ENCODE results near the gene SP9.

DNA sequence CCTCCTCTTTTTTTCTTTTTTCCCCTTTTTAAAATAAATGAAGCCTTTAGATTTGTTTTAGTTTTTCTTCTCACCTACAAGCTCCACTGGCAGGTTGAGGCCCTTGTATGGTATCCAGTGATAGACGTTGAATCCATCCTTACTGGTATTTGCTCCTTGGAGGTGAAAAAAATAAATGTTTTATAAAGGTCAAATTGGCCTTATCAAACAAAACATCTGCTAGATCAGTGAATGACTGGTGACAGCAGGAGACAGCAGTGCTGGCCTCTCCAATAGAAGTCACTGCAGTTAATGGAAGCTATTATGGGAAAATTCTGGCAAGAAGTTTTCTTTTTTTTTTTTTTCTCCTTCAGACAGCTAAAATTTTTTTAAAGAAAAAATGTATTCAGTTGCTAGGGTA lies 12.6 kb upstream of the SP9 start:
- TF ChIP-seq, protein P1, sequence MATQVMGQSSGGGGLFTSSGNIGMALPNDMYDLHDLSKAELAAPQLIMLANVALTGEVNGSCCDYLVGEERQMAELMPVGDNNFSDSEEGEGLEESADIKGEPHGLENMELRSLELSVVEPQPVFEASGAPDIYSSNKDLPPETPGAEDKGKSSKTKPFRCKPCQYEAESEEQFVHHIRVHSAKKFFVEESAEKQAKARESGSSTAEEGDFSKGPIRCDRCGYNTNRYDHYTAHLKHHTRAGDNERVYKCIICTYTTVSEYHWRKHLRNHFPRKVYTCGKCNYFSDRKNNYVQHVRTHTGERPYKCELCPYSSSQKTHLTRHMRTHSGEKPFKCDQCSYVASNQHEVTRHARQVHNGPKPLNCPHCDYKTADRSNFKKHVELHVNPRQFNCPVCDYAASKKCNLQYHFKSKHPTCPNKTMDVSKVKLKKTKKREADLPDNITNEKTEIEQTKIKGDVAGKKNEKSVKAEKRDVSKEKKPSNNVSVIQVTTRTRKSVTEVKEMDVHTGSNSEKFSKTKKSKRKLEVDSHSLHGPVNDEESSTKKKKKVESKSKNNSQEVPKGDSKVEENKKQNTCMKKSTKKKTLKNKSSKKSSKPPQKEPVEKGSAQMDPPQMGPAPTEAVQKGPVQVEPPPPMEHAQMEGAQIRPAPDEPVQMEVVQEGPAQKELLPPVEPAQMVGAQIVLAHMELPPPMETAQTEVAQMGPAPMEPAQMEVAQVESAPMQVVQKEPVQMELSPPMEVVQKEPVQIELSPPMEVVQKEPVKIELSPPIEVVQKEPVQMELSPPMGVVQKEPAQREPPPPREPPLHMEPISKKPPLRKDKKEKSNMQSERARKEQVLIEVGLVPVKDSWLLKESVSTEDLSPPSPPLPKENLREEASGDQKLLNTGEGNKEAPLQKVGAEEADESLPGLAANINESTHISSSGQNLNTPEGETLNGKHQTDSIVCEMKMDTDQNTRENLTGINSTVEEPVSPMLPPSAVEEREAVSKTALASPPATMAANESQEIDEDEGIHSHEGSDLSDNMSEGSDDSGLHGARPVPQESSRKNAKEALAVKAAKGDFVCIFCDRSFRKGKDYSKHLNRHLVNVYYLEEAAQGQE (IDR thresholded peaks at IDR 0.05; ENCODE audit: insufficient read depth in 1 of 2, low read depth in 2 of 2, low read length in 1 of 2), result no peak
- TF ChIP-seq, protein P2, sequence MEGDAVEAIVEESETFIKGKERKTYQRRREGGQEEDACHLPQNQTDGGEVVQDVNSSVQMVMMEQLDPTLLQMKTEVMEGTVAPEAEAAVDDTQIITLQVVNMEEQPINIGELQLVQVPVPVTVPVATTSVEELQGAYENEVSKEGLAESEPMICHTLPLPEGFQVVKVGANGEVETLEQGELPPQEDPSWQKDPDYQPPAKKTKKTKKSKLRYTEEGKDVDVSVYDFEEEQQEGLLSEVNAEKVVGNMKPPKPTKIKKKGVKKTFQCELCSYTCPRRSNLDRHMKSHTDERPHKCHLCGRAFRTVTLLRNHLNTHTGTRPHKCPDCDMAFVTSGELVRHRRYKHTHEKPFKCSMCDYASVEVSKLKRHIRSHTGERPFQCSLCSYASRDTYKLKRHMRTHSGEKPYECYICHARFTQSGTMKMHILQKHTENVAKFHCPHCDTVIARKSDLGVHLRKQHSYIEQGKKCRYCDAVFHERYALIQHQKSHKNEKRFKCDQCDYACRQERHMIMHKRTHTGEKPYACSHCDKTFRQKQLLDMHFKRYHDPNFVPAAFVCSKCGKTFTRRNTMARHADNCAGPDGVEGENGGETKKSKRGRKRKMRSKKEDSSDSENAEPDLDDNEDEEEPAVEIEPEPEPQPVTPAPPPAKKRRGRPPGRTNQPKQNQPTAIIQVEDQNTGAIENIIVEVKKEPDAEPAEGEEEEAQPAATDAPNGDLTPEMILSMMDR (IDR thresholded peaks at IDR 0.05), result no peak
- TF ChIP-seq POLR2AphosphoS5 (IDR thresholded peaks at IDR 0.05; ENCODE audit: low read depth, low read length) (no peak), SIN3A (IDR thresholded peaks at IDR 0.05; ENCODE audit: borderline replicate concordance, insufficient read depth, low read depth, low read length) (no peak), TCF7L2 (IDR thresholded peaks at IDR 0.05; ENCODE audit: low read depth, low read length) (no peak)

All from Panc1 (cell line).